ENCODE measurements around the gene ACAP3. TPM values are rescaled to one million over a fixed set of nuclear protein-coding genes. Genes with fewer than 3 reads are reported as not detected.
A peak's percentile ranks its signal among the peaks of the same experiment; 100 is the strongest.

ACAP3 gene
- total and polyA plus RNA-seq, 10 of the 15 experiments (the other 5 are each of a cell fraction or from before 2014, with no cell fraction given) = 0.05 to 34.2 (median 7.1) TPM

DNA sequence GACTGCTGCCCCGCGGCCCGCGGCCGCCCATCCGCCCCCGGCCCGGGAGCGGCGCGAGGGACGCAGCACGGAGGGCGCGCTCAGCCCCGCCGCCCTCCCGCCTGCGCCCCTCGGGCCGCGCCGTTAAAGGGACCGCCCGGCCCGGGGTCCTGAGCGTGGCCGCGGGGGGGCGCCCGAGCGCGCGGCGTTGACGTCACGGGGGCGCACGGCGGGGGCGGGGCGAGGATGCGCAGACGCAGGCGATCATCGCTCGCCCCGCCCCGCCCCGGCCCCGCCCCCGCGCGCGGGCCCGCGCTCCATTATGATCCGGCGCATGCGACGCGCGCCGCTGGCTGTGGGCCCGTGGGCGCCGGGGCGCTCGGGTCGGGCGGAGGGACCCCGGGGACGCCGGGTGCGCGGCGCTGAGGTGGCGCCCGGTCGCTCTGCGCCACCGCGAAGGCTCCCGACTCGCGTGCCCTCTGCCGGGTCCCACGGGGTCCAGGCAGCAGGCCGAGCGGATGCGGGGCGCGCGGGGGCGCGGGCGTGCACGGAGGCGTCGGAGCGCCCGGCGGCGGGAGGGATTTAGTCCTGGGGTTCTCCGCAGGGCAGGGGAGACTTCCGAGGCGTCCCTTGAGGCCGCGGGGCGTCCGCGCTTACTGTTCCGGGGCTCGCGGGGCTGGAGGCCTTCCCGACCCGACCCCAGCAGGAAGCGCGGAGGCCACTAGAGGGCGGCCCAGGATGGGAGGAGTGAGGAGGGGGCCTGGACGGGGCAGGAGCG is 41.7 kb upstream of the ACAP3 start, which contains the start of gene DVL1 (continued):
- TF ChIP-seq, protein P1, sequence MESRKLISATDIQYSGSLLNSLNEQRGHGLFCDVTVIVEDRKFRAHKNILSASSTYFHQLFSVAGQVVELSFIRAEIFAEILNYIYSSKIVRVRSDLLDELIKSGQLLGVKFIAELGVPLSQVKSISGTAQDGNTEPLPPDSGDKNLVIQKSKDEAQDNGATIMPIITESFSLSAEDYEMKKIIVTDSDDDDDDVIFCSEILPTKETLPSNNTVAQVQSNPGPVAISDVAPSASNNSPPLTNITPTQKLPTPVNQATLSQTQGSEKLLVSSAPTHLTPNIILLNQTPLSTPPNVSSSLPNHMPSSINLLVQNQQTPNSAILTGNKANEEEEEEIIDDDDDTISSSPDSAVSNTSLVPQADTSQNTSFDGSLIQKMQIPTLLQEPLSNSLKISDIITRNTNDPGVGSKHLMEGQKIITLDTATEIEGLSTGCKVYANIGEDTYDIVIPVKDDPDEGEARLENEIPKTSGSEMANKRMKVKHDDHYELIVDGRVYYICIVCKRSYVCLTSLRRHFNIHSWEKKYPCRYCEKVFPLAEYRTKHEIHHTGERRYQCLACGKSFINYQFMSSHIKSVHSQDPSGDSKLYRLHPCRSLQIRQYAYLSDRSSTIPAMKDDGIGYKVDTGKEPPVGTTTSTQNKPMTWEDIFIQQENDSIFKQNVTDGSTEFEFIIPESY (IDR thresholded peaks at IDR 0.05) = no peak
- no peak for TF ChIP-seq NFYB (IDR thresholded peaks at IDR 0.05; ENCODE audit: insufficient read depth, low read depth, low read length)
- TF ChIP-seq, protein P2, sequence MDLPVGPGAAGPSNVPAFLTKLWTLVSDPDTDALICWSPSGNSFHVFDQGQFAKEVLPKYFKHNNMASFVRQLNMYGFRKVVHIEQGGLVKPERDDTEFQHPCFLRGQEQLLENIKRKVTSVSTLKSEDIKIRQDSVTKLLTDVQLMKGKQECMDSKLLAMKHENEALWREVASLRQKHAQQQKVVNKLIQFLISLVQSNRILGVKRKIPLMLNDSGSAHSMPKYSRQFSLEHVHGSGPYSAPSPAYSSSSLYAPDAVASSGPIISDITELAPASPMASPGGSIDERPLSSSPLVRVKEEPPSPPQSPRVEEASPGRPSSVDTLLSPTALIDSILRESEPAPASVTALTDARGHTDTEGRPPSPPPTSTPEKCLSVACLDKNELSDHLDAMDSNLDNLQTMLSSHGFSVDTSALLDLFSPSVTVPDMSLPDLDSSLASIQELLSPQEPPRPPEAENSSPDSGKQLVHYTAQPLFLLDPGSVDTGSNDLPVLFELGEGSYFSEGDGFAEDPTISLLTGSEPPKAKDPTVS (IDR thresholded peaks at IDR 0.05; ENCODE audit: low read depth, low read length) = no peak
- no peak for TF ChIP-seq SRF (IDR thresholded peaks at IDR 0.05; ENCODE audit: low read depth in 2 of 2, low read length in 2 of 2)
- TF ChIP-seq JUNB (IDR thresholded peaks at IDR 0.05) = no peak
- TF ChIP-seq GATAD2B (conservative IDR thresholded peaks at IDR 0.05; ENCODE audit: low read depth) = peak; percentile 99
- TF ChIP-seq POLR2AphosphoS5 (IDR thresholded peaks at IDR 0.05; ENCODE audit: low read length) = no peak
- no peak for TF ChIP-seq PBX3 (IDR thresholded peaks at IDR 0.05; ENCODE audit: insufficient replicate concordance, low read depth, low read length)
- no peak for TF ChIP-seq KDM1A (IDR thresholded peaks at IDR 0.05; ENCODE audit: borderline replicate concordance)
- TF ChIP-seq IKZF2 (IDR thresholded peaks at IDR 0.05) = no peak
- TF ChIP-seq, protein P3, sequence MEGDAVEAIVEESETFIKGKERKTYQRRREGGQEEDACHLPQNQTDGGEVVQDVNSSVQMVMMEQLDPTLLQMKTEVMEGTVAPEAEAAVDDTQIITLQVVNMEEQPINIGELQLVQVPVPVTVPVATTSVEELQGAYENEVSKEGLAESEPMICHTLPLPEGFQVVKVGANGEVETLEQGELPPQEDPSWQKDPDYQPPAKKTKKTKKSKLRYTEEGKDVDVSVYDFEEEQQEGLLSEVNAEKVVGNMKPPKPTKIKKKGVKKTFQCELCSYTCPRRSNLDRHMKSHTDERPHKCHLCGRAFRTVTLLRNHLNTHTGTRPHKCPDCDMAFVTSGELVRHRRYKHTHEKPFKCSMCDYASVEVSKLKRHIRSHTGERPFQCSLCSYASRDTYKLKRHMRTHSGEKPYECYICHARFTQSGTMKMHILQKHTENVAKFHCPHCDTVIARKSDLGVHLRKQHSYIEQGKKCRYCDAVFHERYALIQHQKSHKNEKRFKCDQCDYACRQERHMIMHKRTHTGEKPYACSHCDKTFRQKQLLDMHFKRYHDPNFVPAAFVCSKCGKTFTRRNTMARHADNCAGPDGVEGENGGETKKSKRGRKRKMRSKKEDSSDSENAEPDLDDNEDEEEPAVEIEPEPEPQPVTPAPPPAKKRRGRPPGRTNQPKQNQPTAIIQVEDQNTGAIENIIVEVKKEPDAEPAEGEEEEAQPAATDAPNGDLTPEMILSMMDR (IDR thresholded peaks at IDR 0.05 in 2 of 3, conservative IDR thresholded peaks at IDR 0.05 in 1 of 3; ENCODE audit: control insufficient read depth in 2 of 3, extremely low read depth in 1 of 3, insufficient read depth in 1 of 3, low read depth in 3 of 3, low read length in 3 of 3) = peak; percentile 34 to 60 (median 44)
- TF ChIP-seq, protein P4, sequence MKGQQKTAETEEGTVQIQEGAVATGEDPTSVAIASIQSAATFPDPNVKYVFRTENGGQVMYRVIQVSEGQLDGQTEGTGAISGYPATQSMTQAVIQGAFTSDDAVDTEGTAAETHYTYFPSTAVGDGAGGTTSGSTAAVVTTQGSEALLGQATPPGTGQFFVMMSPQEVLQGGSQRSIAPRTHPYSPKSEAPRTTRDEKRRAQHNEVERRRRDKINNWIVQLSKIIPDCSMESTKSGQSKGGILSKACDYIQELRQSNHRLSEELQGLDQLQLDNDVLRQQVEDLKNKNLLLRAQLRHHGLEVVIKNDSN (IDR thresholded peaks at IDR 0.05; ENCODE audit: borderline replicate concordance, extremely low read length, insufficient read depth, low read depth, low read length) = no peak
- TF ChIP-seq, protein P5, sequence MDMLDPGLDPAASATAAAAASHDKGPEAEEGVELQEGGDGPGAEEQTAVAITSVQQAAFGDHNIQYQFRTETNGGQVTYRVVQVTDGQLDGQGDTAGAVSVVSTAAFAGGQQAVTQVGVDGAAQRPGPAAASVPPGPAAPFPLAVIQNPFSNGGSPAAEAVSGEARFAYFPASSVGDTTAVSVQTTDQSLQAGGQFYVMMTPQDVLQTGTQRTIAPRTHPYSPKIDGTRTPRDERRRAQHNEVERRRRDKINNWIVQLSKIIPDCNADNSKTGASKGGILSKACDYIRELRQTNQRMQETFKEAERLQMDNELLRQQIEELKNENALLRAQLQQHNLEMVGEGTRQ (IDR thresholded peaks at IDR 0.05; ENCODE audit: borderline replicate concordance, low read depth, low read length) = no peak
- no peak for TF ChIP-seq ZNF384 (IDR thresholded peaks at IDR 0.05; ENCODE audit: borderline replicate concordance, low read depth, low read length)
- peak; percentile 84; the same call in 1 of the 2 replicates for TF ChIP-seq RB1 (IDR thresholded peaks at IDR 0.05; ENCODE audit: borderline replicate concordance)
- TF ChIP-seq MYC (IDR thresholded peaks at IDR 0.05; ENCODE audit: insufficient read depth, insufficient read length, insufficient replicate concordance, low read length, severe bottlenecking) = peak; percentile 53
- no peak for TF ChIP-seq FOS (IDR thresholded peaks at IDR 0.05; ENCODE audit: borderline replicate concordance, extremely low read depth, insufficient read length)
